Glomerular visceral epithelial cell (primary cell): ENCODE data around the gene SP6.

Source experiments
- DNase-seq: peaks from one replicate; pipeline ENCODE4 v3.0.0-alpha.2; 2016; ENCODE audit errors: extremely low spot score

Gene SP6

GRCh38 chr17:47856830-47857229, 5.9 kb upstream of the SP6 start:
- no peak for DNase-seq

GRCh38 chr17:47855737-47856136, 4.8 kb upstream of the SP6 start:
- DNase-seq, result no peak

GRCh38 chr17:47853616-47854015, 2.7 kb upstream of the SP6 start:
- no peak for DNase-seq

GRCh38 chr17:47852113-47852949, 1.4 kb upstream of the SP6 start:
- DNase-seq, result no peak

- no peak for DNase-seq
Observed at GRCh38 chr17:47851764-47852112, 775 bp upstream of the SP6 start.

- no peak for DNase-seq
Observed at GRCh38 chr17:47850373-47850691, 631 bp downstream of the SP6 start.

- DNase-seq, result no peak
Observed at GRCh38 chr17:47848198-47848513, 2.8 kb downstream of the SP6 start.

GRCh38 chr17:47847341-47848197, 3.4 kb downstream of the SP6 start:
- DNase-seq, result no peak

- no peak for DNase-seq
Observed at GRCh38 chr17:47846716-47847340, 4.1 kb downstream of the SP6 start.

- no peak for DNase-seq
Observed at GRCh38 chr17:47845716-47846075, 5.3 kb downstream of the SP6 start.

GRCh38 chr17:47844814-47845715, 5.9 kb downstream of the SP6 start:
- DNase-seq, result no peak

- DNase-seq, result no peak
Observed at GRCh38 chr17:47844227-47844626, 6.7 kb downstream of the SP6 start.

- no peak for DNase-seq
Observed at GRCh38 chr17:47843391-47843730, 7.6 kb downstream of the SP6 start.

GRCh38 chr17:47841488-47842291, 9.3 kb downstream of the SP6 start:
- DNase-seq, result no peak

GRCh38 chr17:47840742-47841487, 10.0 kb downstream of the SP6 start, which contains the start of gene SCRN2:
Gene SCRN2, minus strand, starts transcription at chr17:47841273. Its CDS starts 430 bp downstream, at chr17:47840843.
- peak; percentile 93 for DNase-seq

- DNase-seq, result no peak
Observed at GRCh38 chr17:47840001-47840741, 10.8 kb downstream of the SP6 start.

- no peak for DNase-seq
Observed at GRCh38 chr17:47839071-47839470, 11.9 kb downstream of the SP6 start.

- DNase-seq, result no peak
Observed at GRCh38 chr17:47838636-47839035, 12.3 kb downstream of the SP6 start.

- DNase-seq, result peak; percentile 81
Observed at GRCh38 chr17:47837401-47838039, 13.4 kb downstream of the SP6 start.
